GM23248 (cell line): ENCODE results near the gene ZDHHC24. TPM values are rescaled to one million over a fixed set of nuclear protein-coding genes. Genes with fewer than 3 reads are reported as not detected.

Experiments used
- DNase-seq: peaks from one replicate; pipeline ENCODE4 v3.0.0-alpha.2; 2015
- H2AFZ ChIP-seq: fragments of 200-600 bp; sonication (generic); 2 replicates; pipeline ENCODE4 v1.6.1; 2016; ENCODE audit warnings: antibody characterized with exemption
- H3F3A ChIP-seq: fragments of 200-600 bp; sonication (generic); 2 replicates; pipeline ENCODE4 v1.6.1; 2016; ENCODE audit warnings: mild to moderate bottlenecking, antibody characterized with exemption, mixed run types; ENCODE audit not compliant: insufficient read depth
- H3K27ac ChIP-seq: fragments of 200-600 bp; sonication (generic); 2 replicates; pipeline ENCODE4 v1.5.1; 2016; ENCODE audit warnings: mild to moderate bottlenecking
- H3K27me3 ChIP-seq: fragments of 200-600 bp; sonication (generic); replicated peaks from 2 replicates; pipeline ENCODE4 v1.6.1; 2016; ENCODE audit warnings: mild to moderate bottlenecking; ENCODE audit not compliant: insufficient read depth
- H3K36me3 ChIP-seq: fragments of 200-600 bp; sonication (generic); 2 replicates; pipeline ENCODE4 v1.6.1; 2016; ENCODE audit warnings: low read depth, mild to moderate bottlenecking
- H3K4me1 ChIP-seq: fragments of 200-600 bp; sonication (generic); 2 replicates; pipeline ENCODE4 v1.6.1; 2016; ENCODE audit warnings: mild to moderate bottlenecking; ENCODE audit not compliant: insufficient read depth
- H3K4me2 ChIP-seq: fragments of 200-600 bp; sonication (generic); one replicate; pipeline ENCODE4 v1.6.1; 2016; ENCODE audit warnings: mild to moderate bottlenecking; ENCODE audit not compliant: unreplicated experiment
- H3K4me3 ChIP-seq: fragments of 200-600 bp; sonication (generic); 2 replicates; pipeline ENCODE4 v1.5.1; 2016; ENCODE audit warnings: mild to moderate bottlenecking
- H3K79me2 ChIP-seq: fragments of 200-600 bp; sonication (generic); 2 replicates; pipeline ENCODE4 v1.6.1; 2016; ENCODE audit warnings: mild to moderate bottlenecking; ENCODE audit not compliant: insufficient read depth
- H3K9ac ChIP-seq: fragments of 200-600 bp; sonication (generic); 2 replicates; pipeline ENCODE4 v1.6.1; 2016; ENCODE audit warnings: mild to moderate bottlenecking
- H3K9me2 ChIP-seq: fragments of 200-600 bp; sonication (generic); 2 replicates; pipeline ENCODE4 v1.6.1; 2016; ENCODE audit warnings: mixed run types, mild to moderate bottlenecking, moderate library complexity; ENCODE audit not compliant: insufficient read depth
- H3K9me3 ChIP-seq: fragments of 200-600 bp; sonication (generic); one replicate; pipeline ENCODE4 v1.6.1; 2017; ENCODE audit warnings: low read depth
- H4K20me1 ChIP-seq: fragments of 200-600 bp; sonication (generic); 2 replicates; pipeline ENCODE4 v1.6.0; 2016; ENCODE audit not compliant: insufficient read depth
- EZH2 ChIP-seq: fragments of 200-600 bp; sonication (generic); IDR thresholded peaks from 2 replicates; pipeline ENCODE4 v1.6.1; 2018; ENCODE audit warnings: antibody characterized with exemption, mild to moderate bottlenecking; ENCODE audit not compliant: insufficient read depth, poor library complexity, severe bottlenecking
- EZH2phosphoT487 ChIP-seq: fragments of 200-600 bp; sonication (generic); IDR thresholded peaks from 2 replicates; pipeline ENCODE4 v1.6.1; 2018; ENCODE audit warnings: antibody characterized with exemption, moderate library complexity, mild to moderate bottlenecking, low read depth; ENCODE audit not compliant: insufficient read depth
- WGBS, 2 experiments: methylation state at CpG; one replicate each; pipeline ENCODE4 v1.1.6; 2015 to 2017; ENCODE audit warnings: low lambda C conversion rate in 2 of 2, low coverage in 1 of 2; ENCODE audit errors: missing lambda C conversion rate in 2 of 2; 5-methylcytosine and 5-hydroxymethylcytosine counted together
- in situ Hi-C: fragments of 300-500 bp; cut with MboI; formaldehyde crosslinking; loops from 2 replicates; pipeline ENCODE4 v1.15.0; 2020
- polyA plus RNA-seq: library from polyadenylated mRNA; unstranded; fragments of >200 nt; fragmentation: Nextera tagmentation; extraction: Ambion mirVana; gene quantifications from 2 replicates; pipeline ENCODE4 v1.2.1, GENCODE V29; 2016
- total RNA-seq: library from RNA; depleted of rRNA; stranded (reverse); fragments of >200 nt; shearing (Covaris generic); gene quantifications from 2 replicates; pipeline ENCODE4 v1.2.3, GENCODE V29; 2014; rRNA removed

Gene ZDHHC24
- total and polyA plus RNA-seq, 2 experiments from 2014 or later, result 20.8 to 23.5 TPM

DNA sequence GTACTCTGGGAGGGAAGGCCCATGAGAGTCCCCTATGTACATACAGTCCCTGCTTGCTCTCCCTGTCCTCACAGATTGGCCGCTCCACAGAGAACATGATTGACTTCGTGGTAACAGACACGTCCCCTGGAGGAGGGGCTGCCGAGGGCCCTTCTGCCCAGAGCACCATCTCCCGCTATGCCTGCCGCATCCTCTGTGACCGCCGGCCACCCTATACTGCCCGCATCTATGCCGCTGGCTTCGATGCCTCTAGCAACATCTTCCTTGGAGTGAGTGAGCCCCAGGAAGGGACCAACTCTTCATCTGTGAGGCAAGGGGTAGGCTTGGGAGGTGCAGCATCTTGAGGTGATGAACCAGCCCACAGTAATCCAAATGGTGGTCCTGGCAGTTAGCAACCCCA is 72.7 kb downstream of the ZDHHC24 start:
- Histone ChIP-seq H3K4me1 (no peaks in the 10 kb centered on the region), H3K27me3 (no peaks in the 10 kb centered on the region)

DNA sequence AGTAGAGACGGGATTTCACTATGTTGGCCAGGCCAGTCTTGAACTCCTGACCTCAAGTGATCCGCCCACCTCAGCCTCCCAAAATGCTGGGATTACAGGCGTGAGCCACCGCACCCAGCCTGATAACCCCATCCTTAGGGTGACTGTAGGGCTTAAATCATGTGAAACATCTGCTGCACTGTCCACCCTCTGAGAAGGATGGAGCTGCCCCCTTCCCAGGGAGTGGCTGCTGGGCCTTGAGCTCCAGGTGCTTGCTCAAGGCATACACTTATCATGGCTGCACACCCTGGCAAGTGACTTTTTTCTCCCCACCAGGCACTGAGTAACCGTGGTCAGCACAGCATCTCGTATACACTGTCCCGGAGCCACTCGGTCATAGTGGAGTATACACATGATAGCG is 73.8 kb downstream of the ZDHHC24 start:
- H3K79me2 ChIP-seq, result no peaks in the 10 kb centered on the region
- H2AFZ ChIP-seq, result no peak overlapping the region
- no peak overlapping the region for H3K4me3 ChIP-seq
- no peak overlapping the region for H3K4me2 ChIP-seq
- H3F3A ChIP-seq, result no peaks in the 10 kb centered on the region
- 97 to 98% methylated on average over 8 to 9 of the region's 9 CpGs for WGBS, 2 experiments
- no peaks in the 10 kb centered on the region for H3K27me3 ChIP-seq
- no peaks in the 10 kb centered on the region for H3K36me3 ChIP-seq
- H4K20me1 ChIP-seq, result no peaks in the 10 kb centered on the region
- H3K9ac ChIP-seq, result no peak overlapping the region
- DNase-seq, result no peak
- no peaks in the 10 kb centered on the region for H3K9me2 ChIP-seq
- no peaks in the 10 kb centered on the region for H3K9me3 ChIP-seq
- no peaks in the 10 kb centered on the region for H3K4me1 ChIP-seq
- no peak overlapping the region for H3K27ac ChIP-seq
- in situ Hi-C loops, result no loop called here
- TF ChIP-seq EZH2 (no peak), EZH2phosphoT487 (no peak)

More for the DNA sequence above, 72.7 kb downstream of the ZDHHC24 start:
- Histone ChIP-seq H3K4me2 (no peak overlapping the region), H3K9me2 (no peaks in the 10 kb centered on the region), H3K4me3 (no peak overlapping the region), H3F3A (no peaks in the 10 kb centered on the region), H2AFZ (no peak overlapping the region), H4K20me1 (no peaks in the 10 kb centered on the region), H3K79me2 (no peaks in the 10 kb centered on the region), H3K9ac (no peak overlapping the region), H3K27ac (no peak overlapping the region), H3K36me3 (no peaks in the 10 kb centered on the region), H3K9me3 (no peaks in the 10 kb centered on the region)
- in situ Hi-C loops, result no loop called here
- WGBS, 2 experiments, result 81 to 83% methylated on average over 11 of the region's 11 CpGs
- TF ChIP-seq EZH2 (no peak), EZH2phosphoT487 (no peak)
- no peak for DNase-seq

DNA sequence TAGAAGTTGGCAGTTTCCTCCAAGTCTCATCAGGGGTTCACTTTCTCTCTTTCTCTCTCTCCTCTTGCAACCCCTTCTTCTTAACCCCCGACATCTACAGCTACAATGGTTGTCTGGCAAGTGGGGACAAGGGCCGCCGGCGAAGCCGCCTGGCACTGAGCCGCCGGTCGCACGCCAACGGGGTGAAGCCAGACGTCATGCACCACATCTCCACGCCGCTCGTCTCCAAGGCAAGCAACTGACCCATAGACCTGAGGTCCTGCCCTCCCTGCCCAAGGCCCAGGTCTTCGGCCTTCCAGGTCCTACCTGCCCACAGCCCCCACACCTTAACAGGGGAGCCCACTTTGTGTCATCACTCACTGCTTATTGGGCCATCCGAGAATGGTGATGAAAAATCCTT is 74.7 kb downstream of the ZDHHC24 start:
- Histone ChIP-seq H3K4me2 (no peak overlapping the region), H4K20me1 (no peaks in the 10 kb centered on the region), H3F3A (no peaks in the 10 kb centered on the region), H3K4me3 (no peak overlapping the region), H2AFZ (no peak overlapping the region), H3K36me3 (no peaks in the 10 kb centered on the region), H3K9me2 (no peaks in the 10 kb centered on the region), H3K79me2 (no peaks in the 10 kb centered on the region), H3K27ac (no peak overlapping the region), H3K9me3 (no peaks in the 10 kb centered on the region), H3K4me1 (no peaks in the 10 kb centered on the region), H3K9ac (no peak overlapping the region), H3K27me3 (no peaks in the 10 kb centered on the region)
- in situ Hi-C loops, result no loop called here
- DNase-seq, result no peak
- WGBS, 2 experiments, result 92 to 96% methylated on average over 16 of the region's 16 CpGs
- TF ChIP-seq EZH2phosphoT487 (no peak), EZH2 (no peak)

Other genes starting within 250 kb of the ZDHHC24 start
- 212 and 230 TPM in 2 replicates for gene CD248, start 229.0 kb downstream of the ZDHHC24 start, total RNA-seq
- 616 and 629 TPM in 2 replicates for gene CD248, start 229.0 kb downstream of the ZDHHC24 start, polyA plus RNA-seq
- gene RIN1, start 209.6 kb downstream of the ZDHHC24 start, total RNA-seq, result 37.7 and 44.0 TPM in 2 replicates
- gene RIN1, start 209.6 kb downstream of the ZDHHC24 start, polyA plus RNA-seq, result 16.8 and 19.1 TPM in 2 replicates
- gene BRMS1, start 200.9 kb downstream of the ZDHHC24 start, total RNA-seq, result 48.7 and 65.9 TPM in 2 replicates
- 45.9 and 46.2 TPM in 2 replicates for gene BRMS1, start 200.9 kb downstream of the ZDHHC24 start, polyA plus RNA-seq
- 32.0 and 45.3 TPM in 2 replicates for gene B4GAT1, start 198.4 kb downstream of the ZDHHC24 start, total RNA-seq
- 23.9 and 26.0 TPM in 2 replicates for gene B4GAT1, start 198.4 kb downstream of the ZDHHC24 start, polyA plus RNA-seq
- not detected in 2 replicates for gene SLC29A2, start 174.3 kb downstream of the ZDHHC24 start, total RNA-seq
- not detected in 2 replicates for gene SLC29A2, start 174.3 kb downstream of the ZDHHC24 start, polyA plus RNA-seq
- not detected in 2 replicates for gene NPAS4, start 125.0 kb downstream of the ZDHHC24 start, total RNA-seq
- not detected in 2 replicates for gene NPAS4, start 125.0 kb downstream of the ZDHHC24 start, polyA plus RNA-seq
- 36.7 and 53.5 TPM in 2 replicates for gene MRPL11, start 107.2 kb downstream of the ZDHHC24 start, total RNA-seq
- 75.7 and 76.6 TPM in 2 replicates for gene MRPL11, start 107.2 kb downstream of the ZDHHC24 start, polyA plus RNA-seq
- gene PELI3, start 79.1 kb downstream of the ZDHHC24 start, total RNA-seq, result 8.1 and 10.5 TPM in 2 replicates
- gene PELI3, start 79.1 kb downstream of the ZDHHC24 start, polyA plus RNA-seq, result 5.3 and 5.8 TPM in 2 replicates
- gene DPP3, start 65.6 kb downstream of the ZDHHC24 start, total RNA-seq, result 50.8 and 64.1 TPM in 2 replicates
- 33.5 and 34.7 TPM in 2 replicates for gene DPP3, start 65.6 kb downstream of the ZDHHC24 start, polyA plus RNA-seq
- 39.1 and 58.8 TPM in 2 replicates for gene BBS1, start 35.4 kb downstream of the ZDHHC24 start, total RNA-seq
- gene BBS1, start 35.4 kb downstream of the ZDHHC24 start, polyA plus RNA-seq, result 20.2 and 23.0 TPM in 2 replicates
- gene ACTN3, start 855 bp upstream of the ZDHHC24 start, total RNA-seq, result not detected in 2 replicates
- not detected in 2 replicates for gene ACTN3, start 855 bp upstream of the ZDHHC24 start, polyA plus RNA-seq
- gene CTSF, start 22.6 kb upstream of the ZDHHC24 start, total RNA-seq, result 67.7 and 72.6 TPM in 2 replicates
- gene CTSF, start 22.6 kb upstream of the ZDHHC24 start, polyA plus RNA-seq, result 53.6 and 59.2 TPM in 2 replicates
- 0.11 and 0.13 TPM in 2 replicates for gene CCDC87, start 47.0 kb upstream of the ZDHHC24 start, total RNA-seq
- gene CCDC87, start 47.0 kb upstream of the ZDHHC24 start, polyA plus RNA-seq, result 0.39 and 0.40 TPM in 2 replicates
- 28.0 and 29.5 TPM in 2 replicates for gene CCS, start 47.1 kb upstream of the ZDHHC24 start, total RNA-seq
- gene CCS, start 47.1 kb upstream of the ZDHHC24 start, polyA plus RNA-seq, result 44.1 and 44.2 TPM in 2 replicates
- 23.5 and 28.4 TPM in 2 replicates for gene RBM14, start 70.6 kb upstream of the ZDHHC24 start, total RNA-seq
- 40.6 and 42.6 TPM in 2 replicates for gene RBM14, start 70.6 kb upstream of the ZDHHC24 start, polyA plus RNA-seq
- 79.0 and 81.4 TPM in 2 replicates for gene RBM4, start 92.7 kb upstream of the ZDHHC24 start, total RNA-seq
- gene RBM4, start 92.7 kb upstream of the ZDHHC24 start, polyA plus RNA-seq, result 121 and 125 TPM in 2 replicates
- gene RBM4B, start 131.8 kb upstream of the ZDHHC24 start, total RNA-seq, result 18.5 and 22.9 TPM in 2 replicates
- 23.2 and 23.4 TPM in 2 replicates for gene RBM4B, start 131.8 kb upstream of the ZDHHC24 start, polyA plus RNA-seq
- gene SPTBN2, start 183.2 kb upstream of the ZDHHC24 start, total RNA-seq, result 0.13 and 0.22 TPM in 2 replicates
- gene SPTBN2, start 183.2 kb upstream of the ZDHHC24 start, polyA plus RNA-seq, result 0.13 TPM in 1 of 2 replicates, not detected in the other